Neural cell (in vitro differentiated cells): Measurements from ENCODE around the gene TRIM62. TPM values are rescaled to one million over a fixed set of nuclear protein-coding genes. Genes with fewer than 3 reads are reported as not detected.

Experiments
- H2AFZ ChIP-seq: fragments of 200-600, 300-800 bp; sonication (generic), shearing (Covaris generic); 2 replicates; pipeline ENCODE4 v1.6.0; 2014; ENCODE audit warnings: low read depth, mild to moderate bottlenecking, antibody characterized with exemption, low read length, moderate library complexity
- H3F3A ChIP-seq: fragments of 200-600 bp; shearing (Covaris generic); 2 replicates; pipeline ENCODE4 v1.6.1; 2016; ENCODE audit warnings: mild to moderate bottlenecking, moderate library complexity, mixed read lengths, antibody characterized with exemption, low read length; ENCODE audit not compliant: insufficient read depth, poor library complexity, severe bottlenecking
- H3K27ac ChIP-seq: fragments of 200-600, 300-800 bp; sonication (generic), shearing (Covaris generic); 2 replicates; pipeline ENCODE4 v1.5.1; 2014; ENCODE audit warnings: mild to moderate bottlenecking, low read length, moderate library complexity
- H3K27me3 ChIP-seq: fragments of 300-800, 200-600 bp; sonication (generic), shearing (Covaris generic); 2 replicates; pipeline ENCODE4 v1.6.0; 2014; ENCODE audit warnings: mild to moderate bottlenecking, low read depth, low read length, moderate library complexity; ENCODE audit not compliant: insufficient read depth
- H3K36me3 ChIP-seq: fragments of 300-800, 200-600 bp; sonication (generic), shearing (Covaris generic); 2 replicates; pipeline ENCODE4 v1.5.1; 2014; ENCODE audit warnings: mild to moderate bottlenecking, antibody characterized with exemption, low read length, moderate library complexity; ENCODE audit not compliant: insufficient read depth
- H3K4me2 ChIP-seq: fragments of 300-800, 200-600 bp; sonication (generic), shearing (Covaris generic); 2 replicates; pipeline ENCODE4 v1.6.0; 2014; ENCODE audit warnings: mild to moderate bottlenecking, low read length
- H3K4me3 ChIP-seq: fragments of 300-800, 200-600 bp; sonication (generic), shearing (Covaris generic); 2 replicates; pipeline ENCODE4 v1.5.1; 2014; ENCODE audit warnings: mild to moderate bottlenecking, low read length, moderate library complexity
- H3K79me2 ChIP-seq: fragments of 200-600 bp; shearing (Covaris generic); replicated peaks from 2 replicates; pipeline ENCODE4 v1.6.0; 2014; ENCODE audit warnings: mild to moderate bottlenecking, low read length, moderate library complexity; ENCODE audit not compliant: insufficient read depth
- H3K9ac ChIP-seq: fragments of 300-800, 200-600 bp; sonication (generic), shearing (Covaris generic); 2 replicates; pipeline ENCODE4 v1.6.1; 2016; ENCODE audit warnings: mild to moderate bottlenecking, low read length, mixed read lengths
- H3K9me2 ChIP-seq: fragments of 200-600 bp; shearing (Covaris generic); 2 replicates; pipeline ENCODE4 v1.6.1; 2016; ENCODE audit warnings: mild to moderate bottlenecking, low read length, mixed read lengths; ENCODE audit not compliant: insufficient read depth
- H3K9me3 ChIP-seq: fragments of 200-600, 300-800 bp; sonication (generic), shearing (Covaris generic); 2 replicates; pipeline ENCODE4 v1.6.1; 2016; ENCODE audit warnings: mild to moderate bottlenecking, mixed run types, low read length, moderate library complexity, mixed read lengths
- H4K20me1 ChIP-seq: fragments of 200-600 bp; shearing (Covaris generic); 2 replicates; pipeline ENCODE4 v1.6.1; 2016; ENCODE audit warnings: mild to moderate bottlenecking, mixed run types; ENCODE audit not compliant: insufficient read depth
- EP300 ChIP-seq: fragments of 450-650 bp; conservative IDR thresholded peaks from 2 replicates; pipeline ENCODE4 v1.6.1; 2014; ENCODE audit warnings: antibody characterized with exemption, mild to moderate bottlenecking, moderate library complexity; ENCODE audit not compliant: poor library complexity, severe bottlenecking
- EZH2 ChIP-seq: fragments of 200-600, 300-800 bp; shearing (Covaris generic), sonication (generic); IDR thresholded peaks from 2 replicates; pipeline ENCODE4 v1.6.1; 2014; ENCODE audit warnings: antibody characterized with exemption, low read length, borderline replicate concordance, mild to moderate bottlenecking; ENCODE audit not compliant: insufficient read depth, poor library complexity, severe bottlenecking
- MXI1 ChIP-seq: fragments of 450-650 bp; conservative IDR thresholded peaks from 2 replicates; pipeline ENCODE4 v1.6.1; 2014; ENCODE audit warnings: antibody characterized with exemption, mild to moderate bottlenecking; ENCODE audit not compliant: poor library complexity, severe bottlenecking
- POLR2AphosphoS5 ChIP-seq: IDR thresholded peaks from 2 replicates; pipeline ENCODE4 v1.6.1; 2012
- RAD21 ChIP-seq: fragments of 450-650 bp; conservative IDR thresholded peaks from 2 replicates; pipeline ENCODE4 v1.6.1; 2014; ENCODE audit warnings: antibody characterized with exemption, mild to moderate bottlenecking, moderate library complexity
- REST ChIP-seq: IDR thresholded peaks from 2 replicates; pipeline ENCODE4 v1.6.1; 2012; ENCODE audit warnings: borderline replicate concordance
- SMC3 ChIP-seq: fragments of 450-650 bp; conservative IDR thresholded peaks from 2 replicates; pipeline ENCODE4 v1.6.1; 2014; ENCODE audit warnings: antibody characterized with exemption, mild to moderate bottlenecking, moderate library complexity; ENCODE audit not compliant: poor library complexity
- TAF1 ChIP-seq: IDR thresholded peaks from 2 replicates; pipeline ENCODE4 v1.6.1; 2012; ENCODE audit warnings: low read depth
- polyA plus RNA-seq: library from polyadenylated mRNA; depleted of rRNA; stranded (reverse); fragments of >200 nt; gene quantifications from 2 replicates; pipeline ENCODE4 v1.2.3, GENCODE V29; 2014
- TF ChIP-seq, protein P1 (sequence below): fragments of 450-650 bp; IDR thresholded peaks from 2 replicates; pipeline ENCODE4 v1.5.1; 2014; ENCODE audit warnings: antibody characterized with exemption, mild to moderate bottlenecking, moderate library complexity; ENCODE audit not compliant: poor library complexity, severe bottlenecking

TRIM62 gene
- polyA plus RNA-seq, 1 donor from 2014 or later, result 4.3 TPM

GRCh38 chr1:33141216-33141615 is 40.6 kb downstream of the TRIM62 start:
- H3K36me3 ChIP-seq, result no peaks in the 10 kb centered on the region
- no peak overlapping the region for H2AFZ ChIP-seq
- H3K9me2 ChIP-seq, result no peaks in the 10 kb centered on the region
- no peak overlapping the region for H3K9ac ChIP-seq
- H3K27ac ChIP-seq, result no peak overlapping the region
- no peaks in the 10 kb centered on the region for H3K27me3 ChIP-seq
- H3K79me2 ChIP-seq, result no peaks in the 10 kb centered on the region
- H4K20me1 ChIP-seq, result no peaks in the 10 kb centered on the region
- TF ChIP-seq, protein P1, sequence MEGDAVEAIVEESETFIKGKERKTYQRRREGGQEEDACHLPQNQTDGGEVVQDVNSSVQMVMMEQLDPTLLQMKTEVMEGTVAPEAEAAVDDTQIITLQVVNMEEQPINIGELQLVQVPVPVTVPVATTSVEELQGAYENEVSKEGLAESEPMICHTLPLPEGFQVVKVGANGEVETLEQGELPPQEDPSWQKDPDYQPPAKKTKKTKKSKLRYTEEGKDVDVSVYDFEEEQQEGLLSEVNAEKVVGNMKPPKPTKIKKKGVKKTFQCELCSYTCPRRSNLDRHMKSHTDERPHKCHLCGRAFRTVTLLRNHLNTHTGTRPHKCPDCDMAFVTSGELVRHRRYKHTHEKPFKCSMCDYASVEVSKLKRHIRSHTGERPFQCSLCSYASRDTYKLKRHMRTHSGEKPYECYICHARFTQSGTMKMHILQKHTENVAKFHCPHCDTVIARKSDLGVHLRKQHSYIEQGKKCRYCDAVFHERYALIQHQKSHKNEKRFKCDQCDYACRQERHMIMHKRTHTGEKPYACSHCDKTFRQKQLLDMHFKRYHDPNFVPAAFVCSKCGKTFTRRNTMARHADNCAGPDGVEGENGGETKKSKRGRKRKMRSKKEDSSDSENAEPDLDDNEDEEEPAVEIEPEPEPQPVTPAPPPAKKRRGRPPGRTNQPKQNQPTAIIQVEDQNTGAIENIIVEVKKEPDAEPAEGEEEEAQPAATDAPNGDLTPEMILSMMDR, result no peak
- TF ChIP-seq REST, result no peak
- TF ChIP-seq EP300, result no peak
- no peak for TF ChIP-seq RAD21
- no peak for TF ChIP-seq MXI1
- TF ChIP-seq POLR2AphosphoS5, result no peak
- no peak for TF ChIP-seq EZH2
- no peak for TF ChIP-seq TAF1
- TF ChIP-seq SMC3, result no peak
- no peak overlapping the region for H3K4me3 ChIP-seq
- no peaks in the 10 kb centered on the region for H3F3A ChIP-seq
- no peaks in the 10 kb centered on the region for H3K9me3 ChIP-seq
- no peak overlapping the region for H3K4me2 ChIP-seq

GRCh38 chr1:33140153-33141149 is 41.4 kb downstream of the TRIM62 start:
- Histone ChIP-seq H3K9me2 (no peaks in the 10 kb centered on the region), H3K27me3 (no peaks in the 10 kb centered on the region), H3K79me2 (no peaks in the 10 kb centered on the region), H3K9me3 (no peaks in the 10 kb centered on the region), H3K4me2 (no peak overlapping the region), H3K27ac (no peak overlapping the region), H3K4me3 (no peak overlapping the region), H4K20me1 (no peaks in the 10 kb centered on the region), H2AFZ (no peak overlapping the region), H3F3A (no peaks in the 10 kb centered on the region), H3K9ac (no peak overlapping the region), H3K36me3 (no peaks in the 10 kb centered on the region)
- no peak for TF ChIP-seq EP300
- TF ChIP-seq MXI1, result no peak
- no peak for TF ChIP-seq SMC3
- no peak for TF ChIP-seq EZH2
- TF ChIP-seq, protein P1, result no peak
- no peak for TF ChIP-seq RAD21
- TF ChIP-seq TAF1, result no peak
- no peak for TF ChIP-seq POLR2AphosphoS5
- TF ChIP-seq REST, result no peak
